ENCODE measurements around the gene UBA52. TPM values are rescaled to one million over a fixed set of nuclear protein-coding genes. Genes with fewer than 3 reads are reported as not detected.

UBA52 gene
- total and polyA plus RNA-seq, 2 experiments from 2014 or later: 627 to 1,301 TPM

- H2AFZ ChIP-seq: no peak overlapping the region; the same call in 1 of the 2 replicates
- 0 out of 2 replicates have a peak, but pooled peaks cover 7% of the 10 kb centered on the region for H4K20me1 ChIP-seq (replicated peaks; ENCODE audit: insufficient read depth)
- H3K4me3 Mint-ChIP-seq: peak overlapping the region; percentile 62
- peaks cover 59% of the 10 kb centered on the region for H3K4me1 ChIP-seq (ENCODE audit: insufficient read depth)
- TF ChIP-seq CTCF (conservative IDR thresholded peaks at IDR 0.05; ENCODE audit: low read depth in 2 of 2): no peak
- TF ChIP-seq CREB1 (CRISPR knock-in tag; IDR thresholded peaks at IDR 0.05; ENCODE audit: low read depth): no peak
- no peak for TF ChIP-seq POLR2AphosphoS5 (IDR thresholded peaks at IDR 0.05; ENCODE audit: low read depth)
- peak; percentile 89 for TF ChIP-seq EZH2 (IDR thresholded peaks at IDR 0.05; ENCODE audit: low read depth, unreplicated experiment)
- DNase-seq (ENCODE audit: low spot score) (peak; percentile 65), ATAC-seq (no peak)
- H3K27me3 Mint-ChIP-seq (ENCODE audit: insufficient read depth, low read depth, poor library complexity): peaks cover 82% of the 10 kb centered on the region
- H3K27ac ChIP-seq (ENCODE audit: low read depth): no peak overlapping the region
- peaks cover 96% of the 10 kb centered on the region for H3K27me3 ChIP-seq (ENCODE audit: insufficient read depth)
- no peaks in the 10 kb centered on the region for H3K36me3 ChIP-seq (ENCODE audit: insufficient read depth)
- H3K4me3 ChIP-seq: peak overlapping the region; percentile 52
- H3F3A ChIP-seq (replicated peaks; ENCODE audit: low read depth): peaks cover 37% of the 10 kb centered on the region
- peak overlapping the region; percentile 84 for H3K4me2 ChIP-seq
- no peak overlapping the region for H3K27ac Mint-ChIP-seq
- H3K9me3 Mint-ChIP-seq: no peaks in the 10 kb centered on the region; the same call in 2 of the 3 replicates
- H3K4me1 Mint-ChIP-seq: peaks cover 48% of the 10 kb centered on the region
- peaks cover 2% of the 10 kb centered on the region; the same call in 1 of the 3 replicates for H3K36me3 Mint-ChIP-seq (ENCODE audit: low read depth)
- H3K9me2 ChIP-seq (ENCODE audit: insufficient read depth): no peaks in the 10 kb centered on the region
- no peaks in the 10 kb centered on the region for H3K79me2 ChIP-seq (replicated peaks; ENCODE audit: insufficient read depth)
Observed at GRCh38 chr19:18607226-18608101, 35.8 kb downstream of the UBA52 start.

- Histone ChIP-seq H3K9me2 (ENCODE audit: insufficient read depth) (no peaks in the 10 kb centered on the region), H3K4me1 (ENCODE audit: insufficient read depth) (peaks cover 54% of the 10 kb centered on the region), H3K36me3 (ENCODE audit: insufficient read depth) (no peaks in the 10 kb centered on the region), H3K27me3 (ENCODE audit: insufficient read depth) (peaks cover 96% of the 10 kb centered on the region), H3K4me2 (peak overlapping the region; percentile 84), H3K4me3 (peak overlapping the region; percentile 52), H2AFZ (no peak overlapping the region), H4K20me1 (replicated peaks; ENCODE audit: insufficient read depth) (no peaks in the 10 kb centered on the region), H3K27ac (ENCODE audit: low read depth) (no peak overlapping the region), H3K79me2 (replicated peaks; ENCODE audit: insufficient read depth) (no peaks in the 10 kb centered on the region), H3F3A (replicated peaks; ENCODE audit: low read depth) (peaks cover 32% of the 10 kb centered on the region)
- DNase-seq (ENCODE audit: low spot score) (peak; percentile 39), ATAC-seq (no peak)
- Mint-ChIP-seq H3K27ac (no peak overlapping the region), H3K4me1 (peaks cover 46% of the 10 kb centered on the region), H3K9me3 (no peaks in the 10 kb centered on the region; the same call in 2 of the 3 replicates), H3K36me3 (ENCODE audit: low read depth) (peaks cover 2% of the 10 kb centered on the region; the same call in 1 of the 3 replicates), H3K27me3 (ENCODE audit: insufficient read depth, low read depth, poor library complexity) (peaks cover 80% of the 10 kb centered on the region), H3K4me3 (peak overlapping the region; percentile 62)
- TF ChIP-seq JUNB (IDR thresholded peaks at IDR 0.05; ENCODE audit: unreplicated experiment) (no peak), ZNF462 (CRISPR knock-in tag; IDR thresholded peaks at IDR 0.05) (no peak), EZH2 (IDR thresholded peaks at IDR 0.05; ENCODE audit: low read depth, unreplicated experiment) (peak; percentile 33)
- TF ChIP-seq, protein P1, sequence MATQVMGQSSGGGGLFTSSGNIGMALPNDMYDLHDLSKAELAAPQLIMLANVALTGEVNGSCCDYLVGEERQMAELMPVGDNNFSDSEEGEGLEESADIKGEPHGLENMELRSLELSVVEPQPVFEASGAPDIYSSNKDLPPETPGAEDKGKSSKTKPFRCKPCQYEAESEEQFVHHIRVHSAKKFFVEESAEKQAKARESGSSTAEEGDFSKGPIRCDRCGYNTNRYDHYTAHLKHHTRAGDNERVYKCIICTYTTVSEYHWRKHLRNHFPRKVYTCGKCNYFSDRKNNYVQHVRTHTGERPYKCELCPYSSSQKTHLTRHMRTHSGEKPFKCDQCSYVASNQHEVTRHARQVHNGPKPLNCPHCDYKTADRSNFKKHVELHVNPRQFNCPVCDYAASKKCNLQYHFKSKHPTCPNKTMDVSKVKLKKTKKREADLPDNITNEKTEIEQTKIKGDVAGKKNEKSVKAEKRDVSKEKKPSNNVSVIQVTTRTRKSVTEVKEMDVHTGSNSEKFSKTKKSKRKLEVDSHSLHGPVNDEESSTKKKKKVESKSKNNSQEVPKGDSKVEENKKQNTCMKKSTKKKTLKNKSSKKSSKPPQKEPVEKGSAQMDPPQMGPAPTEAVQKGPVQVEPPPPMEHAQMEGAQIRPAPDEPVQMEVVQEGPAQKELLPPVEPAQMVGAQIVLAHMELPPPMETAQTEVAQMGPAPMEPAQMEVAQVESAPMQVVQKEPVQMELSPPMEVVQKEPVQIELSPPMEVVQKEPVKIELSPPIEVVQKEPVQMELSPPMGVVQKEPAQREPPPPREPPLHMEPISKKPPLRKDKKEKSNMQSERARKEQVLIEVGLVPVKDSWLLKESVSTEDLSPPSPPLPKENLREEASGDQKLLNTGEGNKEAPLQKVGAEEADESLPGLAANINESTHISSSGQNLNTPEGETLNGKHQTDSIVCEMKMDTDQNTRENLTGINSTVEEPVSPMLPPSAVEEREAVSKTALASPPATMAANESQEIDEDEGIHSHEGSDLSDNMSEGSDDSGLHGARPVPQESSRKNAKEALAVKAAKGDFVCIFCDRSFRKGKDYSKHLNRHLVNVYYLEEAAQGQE (IDR thresholded peaks at IDR 0.05; ENCODE audit: unreplicated experiment): no peak
Observed at GRCh38 chr19:18608102-18608804, 36.6 kb downstream of the UBA52 start.
